NCI-H128 (cell line): ENCODE data around the gene C10orf90.
"Not testable (repeated sequence)": the region's sequence is repeated elsewhere in the genome, so short reads cannot be mapped to it uniquely, and the experiment has no call there.

ENCODE experiments used
- DNase-seq: peaks from one replicate; lab custom pipeline; 2025; ENCODE audit not compliant: unreplicated experiment; lab: John Stamatoyannopoulos, UW

Gene C10orf90

DNA sequence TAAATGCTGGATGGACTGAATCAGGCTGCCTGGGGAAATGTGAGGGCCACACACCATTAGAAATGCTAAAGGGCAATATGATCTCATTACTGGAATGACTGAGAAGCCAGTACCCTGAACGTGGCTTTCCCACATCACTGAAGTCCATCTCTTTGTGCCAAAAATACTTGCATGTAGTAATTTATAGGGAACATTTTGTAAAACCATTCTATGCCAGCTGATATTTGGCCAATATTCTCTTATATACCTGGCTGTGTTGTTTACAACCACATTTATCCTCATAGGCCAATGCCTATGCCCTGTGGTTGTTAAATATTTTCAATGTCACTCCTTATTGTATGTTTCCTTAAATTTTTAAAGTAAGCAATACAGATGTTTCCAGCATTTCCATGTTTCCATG, 111.6 kb downstream of the C10orf90 start:
- no peak for DNase-seq

DNA sequence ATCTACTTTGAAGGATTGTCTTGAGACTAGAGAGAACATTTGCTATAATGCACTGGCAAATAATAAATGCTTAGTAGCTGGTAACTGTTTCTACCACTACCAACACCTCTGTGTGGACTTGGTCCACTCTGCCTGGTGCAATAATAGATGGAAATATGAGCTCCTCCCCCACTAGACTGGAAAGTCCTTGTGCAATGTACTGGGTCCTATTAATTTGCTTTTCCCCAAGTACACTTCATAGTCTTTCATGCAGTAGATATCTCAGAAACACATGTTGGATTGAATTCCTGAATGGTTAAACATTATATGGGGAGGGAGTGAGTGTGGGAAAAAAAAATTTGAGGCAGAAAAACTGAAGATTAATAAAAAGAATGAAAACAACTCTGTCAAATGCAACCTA, 119.3 kb downstream of the C10orf90 start:
- no peak for DNase-seq

DNA sequence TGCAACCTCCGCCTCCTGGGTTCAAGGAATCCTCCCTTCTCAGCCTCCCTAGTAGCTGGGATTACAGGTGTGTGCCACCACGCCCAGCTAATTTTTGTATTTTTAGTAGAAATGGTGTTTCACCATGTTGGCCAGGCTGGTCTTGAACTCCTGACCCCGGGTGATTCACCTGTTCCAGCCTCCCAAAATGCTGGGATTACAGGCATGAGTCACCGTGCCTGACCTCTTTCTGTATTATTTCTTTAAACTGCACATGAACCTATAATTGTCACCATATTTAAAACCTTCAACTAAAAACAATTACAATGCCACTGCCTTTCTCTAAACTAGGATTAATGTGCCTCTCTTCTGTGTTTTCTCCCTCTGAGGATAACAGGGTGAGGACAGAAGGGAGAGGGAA, 119.9 kb downstream of the C10orf90 start:
- DNase-seq, result not testable (repeated sequence)

DNA sequence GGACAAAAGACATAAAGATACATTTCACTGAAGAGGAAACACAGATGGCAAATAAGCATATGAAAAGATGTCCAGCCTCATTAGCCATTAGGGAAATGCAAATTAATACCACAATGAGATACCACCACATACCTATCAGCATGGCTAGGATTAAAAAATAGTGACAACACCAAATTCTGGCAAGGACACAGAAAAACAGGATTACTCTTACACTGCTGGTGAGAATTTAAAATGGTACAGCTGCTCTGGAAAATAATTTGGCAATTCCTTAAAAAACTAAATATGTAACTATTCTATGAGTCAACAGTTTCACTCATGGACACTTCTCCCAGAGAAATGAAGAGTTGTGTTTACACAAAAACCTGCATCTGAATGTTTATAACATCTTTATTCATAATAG, 121.1 kb downstream of the C10orf90 start:
- DNase-seq, result no peak

DNA sequence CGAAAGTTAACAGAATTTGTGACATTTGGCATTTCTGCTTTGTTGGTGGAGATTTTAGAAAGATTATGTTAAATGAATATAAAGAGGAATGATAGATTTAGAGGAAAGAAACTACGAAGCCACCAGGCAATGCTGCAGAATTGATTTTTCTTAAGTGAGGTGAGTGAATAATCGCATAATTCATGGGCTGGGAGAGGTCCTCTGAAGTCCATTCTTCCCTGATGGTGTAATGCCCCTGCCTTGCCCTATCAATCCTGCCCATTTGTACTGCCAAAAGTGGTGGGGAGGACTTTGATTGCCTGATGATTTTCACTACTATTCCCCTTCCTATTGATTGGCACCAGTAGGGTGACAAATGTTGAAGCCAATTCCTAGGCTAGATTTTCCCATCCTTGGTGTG, 125.9 kb downstream of the C10orf90 start:
- DNase-seq, result no peak

DNA sequence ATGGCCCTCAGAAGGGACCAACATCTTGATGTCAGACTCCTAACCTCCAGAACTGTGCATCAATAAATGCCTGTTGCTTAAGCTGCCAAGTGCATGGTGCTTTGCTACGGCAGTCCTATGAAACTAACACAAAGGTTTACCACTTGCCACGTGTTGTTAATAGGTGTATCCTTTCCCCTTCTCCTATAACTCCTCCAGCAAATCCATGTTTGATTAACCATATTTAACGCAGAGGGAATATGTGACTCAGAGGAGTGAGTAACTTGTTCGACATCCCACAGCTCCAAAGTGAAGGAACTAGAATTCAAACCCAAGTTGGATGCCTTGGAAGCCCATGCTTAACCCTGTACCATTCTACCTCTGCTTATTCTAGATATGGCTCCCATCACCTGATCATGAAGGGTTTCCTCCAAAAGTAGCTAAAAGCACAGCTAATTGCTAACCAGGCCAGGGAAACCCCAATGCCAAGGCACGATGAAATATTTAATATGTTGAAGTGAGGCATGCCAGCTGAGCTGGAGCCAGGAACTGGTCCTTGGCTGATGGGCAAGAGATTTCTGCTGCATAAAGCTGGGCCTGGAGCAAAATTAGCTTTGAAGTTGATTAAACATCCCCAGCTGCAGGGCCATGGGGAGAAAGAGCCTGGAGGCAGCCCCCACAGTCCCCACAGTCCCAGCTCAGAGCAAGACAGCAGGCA, 131.9 kb downstream of the C10orf90 start:
- DNase-seq, result no peak

DNA sequence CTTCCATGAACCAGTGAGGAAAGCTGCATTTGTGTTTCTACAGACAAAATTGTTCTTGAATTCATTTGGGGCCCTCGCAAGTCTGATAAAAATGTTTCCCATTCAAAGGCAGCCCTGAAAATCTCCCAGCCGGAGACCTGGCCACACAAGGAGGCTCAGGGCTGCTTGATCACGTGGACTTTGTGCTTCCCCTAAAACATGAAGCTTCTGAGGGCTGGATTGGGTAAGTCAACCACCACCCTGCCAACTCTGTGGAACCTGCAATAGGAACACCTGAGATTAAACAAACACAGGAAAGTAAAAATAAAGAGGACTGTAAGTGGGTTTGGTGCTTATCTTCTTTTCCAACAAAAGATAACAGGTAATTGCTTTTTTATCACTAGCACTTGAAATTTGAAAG, 133.8 kb downstream of the C10orf90 start:
- no peak for DNase-seq

DNA sequence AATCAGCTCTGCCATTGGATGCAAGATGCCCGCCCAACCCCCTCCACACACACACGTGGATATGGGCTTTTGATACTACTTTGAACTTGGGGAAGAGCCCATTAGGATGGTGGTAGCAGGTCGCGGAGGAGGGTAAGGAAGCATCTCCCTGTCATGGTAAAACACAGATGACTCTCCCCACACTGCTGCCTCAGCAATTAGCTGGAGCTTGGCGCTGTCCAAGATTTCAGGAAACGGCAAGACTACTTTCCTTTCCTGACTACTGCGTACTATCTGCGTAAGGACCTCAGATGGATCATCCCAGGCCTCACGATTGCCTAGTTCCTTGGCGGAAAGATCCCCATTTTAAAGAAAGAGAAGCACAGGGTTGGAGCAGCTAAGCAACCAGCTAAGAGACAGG, 134.3 kb downstream of the C10orf90 start:
- no peak for DNase-seq

DNA sequence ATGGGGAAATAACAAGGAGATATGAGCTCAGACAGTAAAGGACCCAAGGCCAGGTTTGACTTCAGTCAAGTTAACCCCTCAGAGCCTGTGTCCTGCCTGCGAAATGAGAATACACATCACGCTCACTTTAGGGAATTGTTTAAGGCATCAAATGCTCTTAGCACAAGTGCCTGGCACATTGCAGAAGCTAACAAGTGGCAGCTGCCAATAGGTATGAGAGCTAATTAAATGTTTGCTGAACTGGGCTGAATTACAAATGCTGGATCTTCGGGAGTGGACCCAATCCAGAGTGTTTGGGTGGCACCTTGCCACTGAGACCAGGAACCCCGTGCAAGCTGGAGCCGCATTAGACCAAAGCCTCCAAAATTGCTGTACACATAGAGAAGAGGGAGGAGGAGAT, 136.8 kb downstream of the C10orf90 start:
- DNase-seq, result no peak

DNA sequence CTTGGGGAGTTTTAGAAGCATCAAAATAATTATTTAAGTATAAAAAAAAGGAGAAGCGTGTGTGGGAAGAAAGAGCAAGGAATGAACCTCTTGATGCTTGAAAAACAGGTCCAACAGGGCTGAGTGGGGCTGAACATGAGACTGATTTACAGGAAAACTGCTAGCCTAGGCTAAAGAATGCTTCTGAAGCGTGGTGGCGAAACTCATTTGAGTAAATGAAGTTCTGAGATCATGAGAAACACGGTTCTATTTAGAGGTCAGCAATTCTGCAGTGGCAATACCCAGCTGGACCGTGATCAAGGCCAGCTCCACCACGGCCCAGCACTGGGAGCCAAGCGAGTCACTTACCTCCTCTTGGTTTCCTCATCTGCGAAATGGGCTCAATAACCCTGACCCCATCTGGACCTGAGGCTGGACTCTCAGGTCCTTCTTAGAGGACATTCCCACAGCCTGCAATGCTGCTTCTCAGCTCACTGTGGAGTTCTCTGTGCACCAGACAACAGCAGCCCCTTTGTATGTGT, 142.1 kb downstream of the C10orf90 start:
- no peak for DNase-seq

DNA sequence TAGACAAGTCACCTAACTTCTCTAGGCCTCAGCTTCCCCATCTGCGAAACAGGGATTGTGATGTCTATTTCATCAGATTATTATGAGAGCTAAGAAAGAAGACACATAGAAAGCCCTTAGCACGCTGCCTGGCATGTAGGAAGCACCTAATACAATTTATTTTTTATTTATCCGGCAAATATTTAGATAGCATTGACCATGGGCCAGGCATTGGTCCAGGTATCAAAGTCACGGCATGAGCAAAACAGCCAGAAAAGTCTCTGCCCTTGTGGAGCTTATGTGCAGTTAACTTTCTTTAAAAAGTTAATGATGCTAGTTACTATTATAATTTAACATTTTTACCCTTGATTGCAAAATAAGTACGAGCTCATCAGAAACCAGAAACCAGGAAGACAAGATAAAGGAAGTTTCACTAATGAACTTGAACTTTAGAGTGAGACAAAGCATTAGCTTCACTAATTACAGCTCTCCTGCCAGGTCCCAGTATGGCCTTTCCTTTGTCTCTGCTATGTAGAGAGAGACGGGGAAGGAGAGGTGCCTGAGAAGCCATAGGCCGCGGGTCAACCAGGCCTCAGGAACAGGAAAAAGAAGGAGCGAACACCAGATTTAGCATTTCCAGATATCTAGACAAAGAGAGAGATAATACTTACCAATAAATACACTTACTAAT, 142.7 kb downstream of the C10orf90 start:
- DNase-seq, result no peak

DNA sequence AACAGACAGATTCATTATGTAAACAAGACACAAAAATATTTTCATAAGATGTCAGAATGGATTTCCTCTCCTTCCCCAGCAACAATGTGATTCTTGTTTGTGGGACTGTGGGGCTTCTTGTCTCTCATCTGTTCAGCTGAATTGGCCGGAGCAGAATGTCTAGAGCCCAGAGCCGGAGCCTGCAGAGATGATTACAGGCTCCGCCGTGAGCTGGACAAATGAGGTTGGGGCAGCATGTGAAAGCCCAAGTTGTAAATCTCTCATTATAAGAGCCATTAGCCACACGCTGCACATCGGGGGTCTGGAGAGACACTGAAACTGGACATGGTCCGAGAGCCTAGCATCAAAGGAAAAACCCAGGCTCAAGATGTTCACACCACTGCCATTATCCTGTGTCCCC, 145.2 kb downstream of the C10orf90 start:
- no peak for DNase-seq

DNA sequence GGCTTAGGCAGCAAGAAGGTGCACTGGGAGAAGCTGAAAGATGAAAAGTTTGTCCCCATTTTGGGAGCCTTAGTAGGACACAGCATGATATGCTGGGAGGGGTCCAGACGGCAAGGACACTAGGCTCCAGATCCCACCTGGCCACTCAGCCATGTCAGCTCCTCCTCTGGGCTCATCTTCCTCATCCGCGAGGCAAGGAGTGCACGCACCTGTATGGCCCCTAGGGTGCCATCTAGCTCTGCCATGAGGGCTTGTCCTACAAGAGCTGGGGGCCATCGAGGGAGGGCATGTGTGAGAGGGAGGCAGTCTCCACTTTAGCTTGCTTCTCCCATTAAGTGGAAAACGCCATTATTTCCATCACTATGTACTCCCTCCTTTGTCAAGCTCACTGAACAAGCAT, 146.0 kb downstream of the C10orf90 start:
- no peak for DNase-seq

DNA sequence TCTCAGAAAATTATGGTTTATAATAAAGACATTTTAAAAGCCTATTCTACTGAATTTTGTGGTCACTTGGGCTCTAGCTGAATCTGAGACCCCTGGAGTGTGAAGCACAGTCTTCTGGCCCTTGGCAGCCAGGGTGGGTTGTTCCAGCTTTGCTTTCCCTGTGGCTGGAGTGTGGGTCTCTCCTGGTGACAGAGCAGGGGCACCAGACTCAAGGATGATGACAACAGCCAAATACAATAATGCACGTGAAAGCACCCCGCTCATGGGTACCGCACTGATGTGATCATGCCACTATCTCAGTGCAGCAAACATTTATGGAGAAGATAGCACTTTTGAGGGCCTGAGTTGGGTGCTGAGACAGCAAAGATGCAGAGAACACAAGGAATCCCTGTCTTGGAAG, 147.4 kb downstream of the C10orf90 start:
- DNase-seq, result no peak

DNA sequence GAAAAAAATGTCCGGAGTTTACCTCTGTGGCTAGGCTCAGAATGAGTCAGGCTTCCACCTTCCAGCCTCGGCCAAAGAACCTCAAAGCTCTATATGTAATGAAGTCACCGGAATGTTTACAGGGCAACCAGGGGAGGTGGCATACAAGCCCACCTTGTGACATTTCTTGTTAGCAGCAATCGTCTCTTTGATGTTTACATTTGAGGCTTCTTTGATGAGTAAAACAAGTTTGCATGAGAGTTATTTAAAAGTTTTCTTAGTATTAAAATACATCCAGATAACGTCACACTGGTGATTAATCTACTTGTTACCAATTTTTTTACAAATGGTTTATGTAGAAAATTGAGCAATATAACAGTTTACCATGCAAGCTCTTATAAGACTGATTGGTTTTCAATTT, 149.1 kb downstream of the C10orf90 start:
- DNase-seq, result no peak

DNA sequence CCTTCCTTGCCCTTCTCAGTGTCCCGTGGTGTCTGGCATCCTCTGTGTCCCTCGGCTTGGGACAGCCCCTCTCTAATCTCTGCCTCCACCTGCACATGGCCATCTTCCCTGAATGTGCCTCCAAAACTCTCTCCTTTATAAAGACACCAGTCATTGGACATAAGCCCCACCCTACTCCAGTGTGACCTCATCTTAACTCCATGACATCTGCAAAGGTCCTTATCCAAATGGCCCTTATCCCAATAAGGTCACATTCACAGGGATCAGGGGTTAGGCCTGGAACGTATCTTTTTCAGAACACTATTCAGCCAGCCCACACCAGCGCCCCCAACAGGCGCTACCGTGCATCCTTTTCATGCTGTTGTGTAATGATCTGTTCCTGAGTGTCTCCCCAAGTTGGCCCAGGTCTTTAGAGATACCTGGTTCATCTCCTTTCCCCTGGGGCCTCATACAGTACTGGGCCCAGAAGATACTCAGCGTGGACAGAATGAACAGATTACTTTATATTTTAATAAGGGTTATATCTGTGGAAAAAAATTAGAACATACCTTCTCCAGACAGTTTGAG, 149.7 kb downstream of the C10orf90 start:
- no peak for DNase-seq

DNA sequence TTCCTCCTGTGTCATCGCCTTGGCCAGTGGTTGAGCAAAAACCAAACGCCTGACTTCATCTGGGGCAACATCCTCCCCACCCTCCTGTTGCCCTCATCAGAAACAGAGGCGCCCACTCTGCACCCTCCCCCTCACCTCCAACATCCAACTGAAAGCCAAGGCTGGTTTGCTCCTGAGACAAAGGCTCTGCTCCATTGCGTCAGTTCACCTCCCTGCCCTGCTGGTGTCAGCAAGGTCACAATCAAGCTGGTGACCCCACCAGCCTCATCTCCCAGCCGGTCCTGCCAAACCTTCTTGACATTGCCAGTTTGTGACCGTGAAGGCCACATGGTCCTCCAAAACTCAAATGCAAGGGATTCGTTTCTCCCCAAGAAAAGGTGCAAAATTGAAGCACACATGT, 150.5 kb downstream of the C10orf90 start:
- DNase-seq, result no peak

DNA sequence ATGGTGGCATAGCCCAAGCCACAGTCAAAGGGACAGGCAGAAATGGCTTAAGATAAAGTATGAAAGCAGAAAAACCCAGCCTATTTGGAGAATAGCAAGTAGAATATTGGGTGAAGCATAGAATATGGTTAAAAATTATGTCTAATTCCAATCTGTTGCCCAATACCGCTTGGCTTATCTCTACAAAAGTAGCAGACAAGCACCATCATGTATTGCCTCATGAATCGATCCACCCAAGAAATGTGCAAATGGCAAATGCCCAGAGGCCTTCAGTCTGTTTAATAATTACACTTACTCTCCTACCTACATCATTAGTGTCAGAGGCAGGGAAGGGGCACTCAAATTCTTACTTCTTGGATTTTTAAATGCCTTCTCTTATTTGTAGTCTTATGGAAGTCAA, 151.3 kb downstream of the C10orf90 start:
- no peak for DNase-seq

DNA sequence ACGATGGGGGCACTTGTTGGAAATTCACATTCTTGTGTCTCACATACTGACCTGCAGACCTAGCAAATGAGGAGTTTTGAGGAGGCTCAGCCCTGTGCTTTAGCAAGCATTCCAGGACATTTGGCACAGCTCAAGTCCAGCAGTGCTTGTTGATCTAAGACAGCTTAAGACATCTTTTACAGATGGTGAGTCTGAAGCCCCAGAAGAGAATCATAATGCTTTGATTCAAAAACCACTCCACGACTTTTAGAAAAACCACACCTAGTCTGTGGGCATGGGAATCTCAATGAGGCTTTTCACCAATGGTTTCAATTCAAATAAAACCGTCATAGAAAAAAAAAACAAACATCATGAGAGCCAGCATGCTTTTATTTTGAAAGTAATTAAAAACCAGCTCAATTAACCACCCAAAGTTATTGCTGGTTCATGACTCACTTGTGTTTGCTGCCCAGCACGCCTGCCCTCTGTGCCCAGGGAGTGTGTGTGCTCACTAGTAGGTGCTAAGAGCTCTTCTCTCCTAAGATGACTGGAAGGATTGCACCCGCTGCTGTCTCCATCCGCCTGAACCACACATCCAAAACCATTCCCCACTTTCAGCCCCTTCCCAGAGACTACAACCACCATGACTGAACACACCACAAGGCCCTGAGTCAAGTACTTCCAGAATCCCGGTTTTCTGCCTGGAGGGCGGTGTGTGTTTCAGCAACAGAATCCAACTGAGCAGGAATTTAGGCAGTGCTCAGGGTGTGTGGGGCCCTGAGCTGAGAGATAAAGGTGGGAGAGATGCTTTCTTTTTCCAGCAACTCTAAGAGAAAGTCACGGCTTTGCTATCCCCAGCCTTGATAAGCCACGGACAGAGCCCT, 152.0 kb downstream of the C10orf90 start:
- DNase-seq, result no peak

DNA sequence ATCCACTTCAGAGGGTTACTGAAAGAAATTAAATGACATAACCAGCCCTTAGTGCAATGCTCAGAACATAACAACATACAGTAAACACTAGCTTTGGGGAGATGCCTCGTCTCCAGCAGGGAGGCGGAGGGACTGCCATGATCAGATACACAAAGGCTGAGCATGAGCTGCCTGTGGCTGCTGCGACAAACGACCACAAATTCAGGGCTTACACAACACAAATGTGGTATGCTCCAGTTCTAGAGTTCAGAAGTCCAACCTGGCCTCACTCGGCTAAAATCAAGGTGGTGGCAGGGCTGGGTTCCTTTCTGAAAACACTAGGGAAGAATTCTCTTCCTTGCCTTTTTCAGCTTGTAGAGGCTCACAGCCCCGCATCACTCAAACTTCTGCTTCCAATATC, 154.0 kb downstream of the C10orf90 start:
- no peak for DNase-seq

DNA sequence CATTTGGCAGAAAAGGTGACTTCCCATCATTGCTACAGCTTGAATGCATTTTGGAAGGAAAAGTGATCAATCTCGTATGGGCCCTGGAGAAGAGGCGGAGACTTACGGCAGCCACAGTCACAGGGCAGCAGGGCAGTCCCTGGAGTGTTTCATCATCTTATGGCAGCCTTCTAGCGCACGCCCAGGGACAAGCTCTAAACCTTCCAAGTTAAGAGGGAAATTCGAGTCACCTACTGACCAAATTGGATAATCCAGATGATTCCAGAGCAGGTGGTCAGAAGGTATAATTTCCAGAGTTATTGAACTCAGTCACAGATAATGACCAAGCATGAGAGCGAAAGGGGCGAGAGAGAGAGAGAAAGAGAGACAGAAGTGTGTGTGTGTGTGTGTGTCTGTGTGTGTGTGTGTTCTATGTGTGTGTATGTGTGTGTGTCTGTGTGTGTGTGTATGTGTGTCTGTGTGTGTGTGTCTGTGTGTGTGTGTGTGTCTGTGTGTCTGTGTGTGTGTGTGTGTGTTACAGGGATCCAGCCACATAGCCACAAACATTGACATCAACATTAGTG, 158.5 kb downstream of the C10orf90 start:
- no peak for DNase-seq
